SKM-1 treated with dmso at 0.1 percent for 144 hours (cell line): ENCODE measurements around the gene ABCA9.
"Not testable (repeated sequence)": the region's sequence is repeated elsewhere in the genome, so short reads cannot be mapped to it uniquely, and the experiment has no call there.

Source experiments
- DNase-seq: peaks from one replicate; lab custom pipeline; 2025; ENCODE audit not compliant: unreplicated experiment; lab: John Stamatoyannopoulos, UW

The ABCA9 gene

GRCh38 chr17:69044371-69044770, 16.4 kb downstream of the ABCA9 start:
- no peak for DNase-seq

- DNase-seq: no peak
These were observed 17.5 kb downstream of the ABCA9 start for GRCh38 chr17:69043098-69043734.

GRCh38 chr17:69042308-69042707, 18.4 kb downstream of the ABCA9 start:
- DNase-seq: no peak

- no peak for DNase-seq
These were observed 28.9 kb downstream of the ABCA9 start for GRCh38 chr17:69031839-69032238.

- DNase-seq: no peak
These were observed 30.6 kb downstream of the ABCA9 start for GRCh38 chr17:69030169-69030568.

- no peak for DNase-seq
These were observed 42.0 kb downstream of the ABCA9 start for GRCh38 chr17:69018687-69019086.

GRCh38 chr17:69018022-69018615, 42.6 kb downstream of the ABCA9 start:
- no peak for DNase-seq

GRCh38 chr17:69015631-69016030, 45.1 kb downstream of the ABCA9 start:
- no peak for DNase-seq

- no peak for DNase-seq
These were observed 47.6 kb downstream of the ABCA9 start for GRCh38 chr17:69012895-69013805.

- DNase-seq: no peak
These were observed 50.8 kb downstream of the ABCA9 start for GRCh38 chr17:69009930-69010329.

GRCh38 chr17:69004759-69005158, 56.0 kb downstream of the ABCA9 start:
- DNase-seq: not testable (repeated sequence)

- not testable (repeated sequence) for DNase-seq
These were observed 61.0 kb downstream of the ABCA9 start for GRCh38 chr17:68999743-69000142.

GRCh38 chr17:68993112-68993511, 67.6 kb downstream of the ABCA9 start:
- no peak for DNase-seq

GRCh38 chr17:68987966-68988365, 72.8 kb downstream of the ABCA9 start:
- DNase-seq: no peak

- no peak for DNase-seq
These were observed 79.4 kb downstream of the ABCA9 start for GRCh38 chr17:68981288-68981687.

- DNase-seq: no peak
These were observed 87.5 kb downstream of the ABCA9 start for GRCh38 chr17:68973098-68973846.

- DNase-seq: no peak
These were observed 88.5 kb downstream of the ABCA9 start for GRCh38 chr17:68972119-68972704.

GRCh38 chr17:68969101-68969500, 91.6 kb downstream of the ABCA9 start:
- DNase-seq: no peak

GRCh38 chr17:68963958-68964357, 96.8 kb downstream of the ABCA9 start:
- no peak for DNase-seq

- no peak for DNase-seq
These were observed 99.4 kb downstream of the ABCA9 start for GRCh38 chr17:68961214-68961882.
